GM19438 (cell line): ENCODE measurements around the gene CXADR.
A peak's percentile ranks its signal among the peaks of the same experiment; 100 is the strongest.
"Not testable (repeated sequence)": the region's sequence is repeated elsewhere in the genome, so short reads cannot be mapped to it uniquely, and the experiment has no call there.

Experiments used
- ATAC-seq: cut with Tn5 transposase; IDR thresholded peaks from one replicate; pipeline ENCODE4 v1.9.1; 2021; ENCODE audit warnings: low read depth; ENCODE audit not compliant: unreplicated experiment

The CXADR gene

DNA sequence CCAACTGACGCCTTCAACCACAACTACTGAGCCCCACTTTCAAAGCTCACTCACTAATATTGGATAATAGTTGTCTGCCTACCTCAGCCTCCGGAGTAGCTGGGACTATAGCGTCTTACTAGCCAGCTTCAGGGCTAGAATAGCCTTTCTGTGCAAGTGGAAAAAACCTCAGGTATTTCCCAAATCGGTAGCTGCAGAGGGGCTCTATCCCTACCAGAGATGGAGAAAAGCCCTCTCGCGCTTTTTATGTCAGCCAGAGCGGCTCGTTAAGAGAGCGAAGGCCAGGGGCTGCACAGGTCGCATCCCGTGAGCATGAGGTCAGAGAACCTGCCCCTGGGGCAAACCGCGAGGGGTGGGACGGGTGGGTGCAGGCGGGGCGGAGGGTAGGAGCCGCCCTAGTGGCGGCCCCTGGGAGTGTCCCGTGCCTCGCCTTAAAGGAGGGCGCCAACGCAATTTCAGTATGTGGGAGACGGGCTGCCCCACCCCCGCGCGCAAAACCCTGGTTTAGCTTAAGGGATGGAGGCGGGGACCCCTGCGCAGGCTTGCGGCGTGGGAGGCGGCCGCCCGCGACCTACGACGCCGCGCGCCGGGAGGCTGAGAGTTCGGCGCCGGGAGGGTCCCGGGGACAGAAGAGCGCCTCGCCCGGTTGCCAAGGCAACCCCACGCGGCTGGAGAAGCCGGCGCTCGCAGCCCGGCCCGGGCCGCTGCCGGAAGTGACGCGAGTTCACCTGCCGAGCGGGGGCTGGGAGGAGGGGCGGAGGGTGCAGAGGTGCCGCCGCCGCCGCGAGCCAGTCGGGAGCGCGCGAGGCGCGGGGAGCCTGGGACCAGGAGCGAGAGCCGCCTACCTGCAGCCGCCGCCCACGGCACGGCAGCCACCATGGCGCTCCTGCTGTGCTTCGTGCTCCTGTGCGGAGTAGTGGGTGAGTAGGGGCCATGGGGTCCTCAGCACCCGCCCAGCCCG is at the start of gene CXADR:
CXADR (plus strand) TSS at position 791 of the 961 bp plus-strand sequence; CDS start at position 878, 87 bp downstream.
- ATAC-seq, result peak; percentile 77

DNA sequence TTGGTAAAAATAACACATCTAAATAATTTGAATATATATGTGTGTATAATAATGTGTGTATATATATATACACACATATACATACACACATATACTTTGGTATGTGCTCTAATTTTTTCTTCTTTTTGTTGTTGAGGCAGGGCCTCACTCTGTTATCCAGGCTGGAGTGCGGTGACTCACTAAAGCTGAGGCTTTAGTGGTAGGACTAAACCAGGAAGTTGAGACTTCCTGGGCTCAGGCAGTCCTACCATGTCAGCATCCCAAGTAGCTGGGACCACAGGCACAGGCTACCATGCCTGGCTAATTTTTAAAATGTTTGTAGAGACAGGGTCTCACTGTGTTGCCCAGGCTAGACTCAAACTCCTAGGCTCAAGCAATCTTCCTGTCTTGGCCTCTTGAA is 46.7 kb upstream of the CXADR start:
- no peak for ATAC-seq

DNA sequence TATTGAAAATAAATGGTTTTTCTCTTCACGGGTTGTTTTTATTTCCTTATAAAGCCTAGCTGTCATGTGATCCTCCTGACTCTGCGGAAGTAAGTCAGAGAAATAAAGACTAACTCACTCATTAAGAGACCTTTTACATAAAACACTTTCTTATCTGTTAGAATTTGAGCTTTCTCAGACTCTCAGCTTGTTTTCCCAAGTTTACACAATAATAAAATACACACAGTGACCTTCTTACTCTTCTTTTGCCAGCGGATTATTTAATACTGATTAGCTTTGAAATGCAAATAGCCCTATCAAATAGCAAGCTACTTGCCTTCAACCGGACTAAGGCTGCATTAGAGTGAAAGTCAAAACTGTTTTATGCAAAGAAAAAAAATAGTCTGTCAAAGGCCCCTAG is 45.5 kb upstream of the CXADR start:
- ATAC-seq, result no peak

DNA sequence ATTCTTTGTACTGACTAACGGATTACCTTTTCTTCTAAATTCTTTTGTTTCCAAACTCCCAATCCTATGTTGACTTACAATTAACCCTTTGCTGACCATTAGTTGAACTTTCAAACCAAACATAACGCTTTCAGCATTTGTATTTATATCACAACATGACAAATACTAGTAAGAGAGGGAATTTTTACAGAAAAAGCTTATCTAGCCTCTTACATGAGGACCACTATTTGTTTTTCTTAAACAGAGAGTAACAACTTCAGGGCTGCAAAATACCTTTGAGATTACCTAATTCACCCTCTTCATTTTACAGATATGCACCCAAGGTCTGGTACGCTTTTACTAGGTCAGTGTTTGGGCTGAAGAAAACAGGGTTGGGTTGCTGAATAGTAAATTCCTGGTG is 45.0 kb upstream of the CXADR start:
- ATAC-seq, result no peak

DNA sequence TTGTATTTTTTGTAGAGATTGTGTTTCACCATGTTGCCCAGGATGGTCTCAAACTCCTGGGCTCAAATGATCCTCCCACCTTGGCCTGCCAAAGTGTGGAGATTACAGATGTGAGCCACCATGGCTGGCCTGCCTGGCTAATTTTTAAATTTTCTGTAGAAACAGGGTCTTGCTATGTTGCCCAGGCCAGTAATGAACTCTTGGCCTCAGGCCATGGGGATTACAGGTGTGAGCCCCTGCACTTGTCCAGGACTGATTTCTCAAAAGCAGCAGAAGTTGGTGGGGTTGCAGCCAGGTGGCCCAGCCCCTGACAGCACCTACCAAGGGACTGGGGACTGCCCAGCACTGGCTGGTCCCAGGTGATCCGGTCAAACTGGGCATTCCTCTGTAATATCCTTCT is 44.1 kb upstream of the CXADR start:
- ATAC-seq, result no peak

DNA sequence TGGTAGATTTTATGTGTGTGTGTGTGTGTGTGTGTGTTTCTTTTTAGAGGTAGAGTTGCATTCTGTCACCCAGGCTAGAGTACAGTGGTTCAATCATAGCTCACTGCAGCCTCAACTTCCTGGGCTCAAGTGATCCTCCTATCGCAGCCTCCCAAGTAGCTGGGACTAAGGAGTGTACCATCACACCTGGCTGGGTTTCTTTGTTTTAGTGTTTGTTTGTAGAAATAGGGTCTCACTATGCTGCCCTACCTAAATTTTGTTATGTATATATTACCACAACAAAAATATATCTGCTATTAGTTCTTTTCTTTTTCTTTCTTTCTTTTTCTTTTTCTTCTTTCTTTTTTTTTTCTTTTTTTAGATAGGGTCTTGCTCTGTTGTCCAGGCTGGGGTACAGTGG is 43.1 kb upstream of the CXADR start:
- ATAC-seq, result no peak

DNA sequence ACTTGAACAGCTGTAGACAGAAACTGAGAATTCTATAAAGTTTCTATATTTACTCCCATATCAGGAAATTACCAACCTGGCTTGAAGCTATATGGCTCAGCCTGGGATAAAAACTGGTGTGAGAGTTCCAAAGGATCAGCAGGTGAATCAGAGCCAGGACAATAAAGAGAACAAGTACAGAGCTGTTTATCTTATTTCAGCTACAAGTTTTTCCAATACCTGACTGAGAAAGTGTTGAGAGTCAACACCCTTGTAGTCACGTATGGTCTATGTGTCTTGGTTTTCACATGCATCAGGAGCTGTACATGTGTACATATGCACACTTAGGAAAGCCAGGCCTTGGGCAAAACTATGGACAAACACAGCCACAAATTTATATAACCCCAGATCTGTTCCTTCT is 40.7 kb upstream of the CXADR start:
- no peak for ATAC-seq

DNA sequence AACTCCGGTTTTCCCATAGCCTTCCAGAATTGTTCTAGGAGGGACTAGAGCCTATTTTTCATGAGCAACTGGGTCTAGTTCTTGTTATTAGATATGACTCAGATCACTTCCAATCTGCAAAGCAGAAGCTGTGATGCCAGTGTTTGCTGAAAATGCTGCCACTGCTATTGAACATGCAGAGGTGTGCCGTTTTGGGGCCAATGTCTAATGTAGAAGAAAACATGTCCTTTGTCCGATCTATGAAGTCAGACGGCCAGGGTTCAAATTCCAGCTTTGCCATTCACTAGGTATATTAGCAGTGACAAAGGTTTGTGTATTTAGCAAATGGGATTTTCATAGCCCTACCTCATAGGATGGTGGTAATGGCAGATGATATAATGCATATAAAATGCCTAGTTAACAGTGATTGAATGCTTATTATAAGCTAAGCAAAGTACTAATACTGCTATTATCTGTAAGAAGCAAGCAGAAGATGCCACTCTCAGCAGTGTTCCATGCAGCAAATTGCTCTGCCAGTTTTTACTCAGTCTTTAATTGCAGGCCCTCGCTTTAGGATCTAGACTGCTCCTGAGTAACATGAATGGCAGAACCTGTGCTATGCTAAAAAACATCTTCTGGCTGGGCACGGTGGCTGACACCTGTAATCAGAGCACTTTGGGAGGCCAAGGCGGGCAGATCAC is 40.1 kb upstream of the CXADR start:
- no peak for ATAC-seq

DNA sequence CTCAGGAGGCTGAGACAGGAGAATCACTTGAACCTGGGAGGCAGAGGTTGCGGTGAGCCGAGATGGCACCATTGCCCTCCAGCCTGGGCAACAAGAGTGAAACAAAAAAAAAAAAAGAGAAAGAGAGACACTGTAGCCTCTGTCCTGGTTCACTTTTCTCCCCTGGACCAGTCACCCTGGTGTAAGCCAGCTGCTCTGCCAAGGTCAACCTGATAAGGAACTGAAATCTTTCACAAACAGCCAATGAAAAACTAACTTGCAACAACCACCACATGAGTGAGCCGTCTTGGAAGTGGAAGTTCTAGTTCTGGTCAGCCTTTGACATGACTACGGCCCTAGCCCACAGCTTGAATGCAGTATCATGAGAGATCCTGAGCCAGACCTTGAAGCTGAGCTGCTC is 36.8 kb upstream of the CXADR start:
- ATAC-seq, result no peak

DNA sequence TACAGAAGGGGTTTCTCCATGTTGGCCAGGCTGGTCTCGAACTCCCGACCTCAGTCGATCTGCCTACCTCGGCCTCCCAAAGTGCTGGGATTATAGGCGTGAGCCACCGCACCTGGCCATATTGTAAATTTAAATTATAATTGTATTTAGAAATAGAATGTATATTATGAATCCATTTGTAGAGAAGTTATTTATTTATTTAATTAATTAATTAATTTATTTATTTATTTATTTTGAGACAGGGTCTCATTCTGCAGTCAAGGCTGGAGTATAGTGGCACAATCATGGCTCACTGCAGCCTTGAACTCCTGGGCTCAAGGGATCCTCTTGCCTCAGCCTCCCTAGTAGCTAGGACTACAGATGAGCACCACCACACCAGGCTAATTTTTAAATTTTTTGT is 34.7 kb upstream of the CXADR start:
- ATAC-seq, result not testable (repeated sequence)

DNA sequence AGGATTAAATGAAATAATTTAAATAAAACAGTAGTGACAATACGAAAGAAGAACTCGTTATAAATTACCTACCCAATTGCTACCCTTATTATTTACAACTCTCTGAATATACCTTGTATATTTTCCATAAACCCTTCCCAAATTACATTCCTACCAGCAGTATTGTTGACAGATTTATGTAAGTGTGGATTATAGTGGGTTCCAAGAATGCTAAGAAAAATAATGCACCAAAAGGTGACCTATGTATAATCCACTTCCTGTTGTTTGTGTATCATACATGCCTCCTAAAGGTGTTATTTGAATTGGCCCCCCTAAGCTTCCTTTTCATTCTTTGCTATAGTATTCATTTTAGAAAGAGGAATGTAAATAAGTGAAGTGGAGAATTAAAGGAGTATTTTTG is 33.2 kb upstream of the CXADR start:
- ATAC-seq, result no peak

DNA sequence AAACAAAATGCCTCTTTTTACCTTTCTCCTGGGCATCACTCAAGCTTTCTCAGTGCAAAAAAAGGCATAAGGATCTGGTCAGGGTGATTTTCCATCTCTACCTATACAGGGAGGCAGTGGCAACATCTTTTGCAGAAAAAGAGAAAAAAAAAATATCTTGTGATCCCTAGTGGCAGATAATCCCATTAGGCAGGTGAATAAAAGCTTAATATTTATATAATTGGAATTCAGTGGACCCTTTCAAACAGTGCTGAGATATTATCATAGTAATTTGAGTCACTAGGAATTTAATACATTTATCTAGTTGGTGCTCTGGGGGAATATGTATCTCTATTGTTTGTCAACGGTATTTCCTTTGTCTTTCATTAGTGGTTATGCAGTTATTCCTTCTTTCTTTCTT is 29.9 kb upstream of the CXADR start:
- no peak for ATAC-seq

DNA sequence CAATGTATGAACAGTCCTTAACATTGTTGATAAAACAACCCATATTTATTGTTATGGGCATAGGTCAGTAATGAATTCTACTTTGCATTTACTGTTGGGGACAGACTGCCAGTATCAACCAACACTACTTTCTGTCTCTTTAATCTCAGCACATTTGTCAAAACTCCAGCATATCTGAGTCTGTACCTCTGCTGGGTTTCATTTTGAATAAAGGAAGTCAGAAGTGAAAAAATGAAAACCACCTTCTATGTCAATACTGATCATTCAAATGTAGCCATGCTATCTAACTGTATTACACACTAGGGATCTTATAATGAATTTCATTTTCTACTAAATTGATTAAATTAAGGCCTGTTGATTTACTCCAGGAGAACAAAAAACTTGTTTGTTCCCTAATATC is 24.2 kb upstream of the CXADR start:
- no peak for ATAC-seq

DNA sequence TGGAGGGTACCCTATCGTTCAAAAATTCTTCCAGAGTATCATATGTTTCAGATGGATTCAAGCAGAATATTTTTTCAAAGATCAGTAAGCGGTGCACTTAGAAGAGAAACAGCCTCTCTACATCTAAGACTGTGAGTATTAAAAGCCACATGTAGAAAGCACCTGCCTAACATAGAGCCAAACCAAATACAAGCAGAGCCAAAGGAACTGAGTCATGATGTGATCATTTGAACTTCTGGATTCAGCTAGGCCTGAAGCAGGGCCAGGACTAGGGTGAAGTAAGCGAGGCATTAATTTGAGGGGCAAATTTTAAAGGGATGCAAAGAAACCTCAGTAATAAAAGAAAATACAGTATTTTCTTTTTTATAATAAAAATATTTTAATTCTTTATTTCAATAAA is 23.3 kb upstream of the CXADR start:
- not testable (repeated sequence) for ATAC-seq

DNA sequence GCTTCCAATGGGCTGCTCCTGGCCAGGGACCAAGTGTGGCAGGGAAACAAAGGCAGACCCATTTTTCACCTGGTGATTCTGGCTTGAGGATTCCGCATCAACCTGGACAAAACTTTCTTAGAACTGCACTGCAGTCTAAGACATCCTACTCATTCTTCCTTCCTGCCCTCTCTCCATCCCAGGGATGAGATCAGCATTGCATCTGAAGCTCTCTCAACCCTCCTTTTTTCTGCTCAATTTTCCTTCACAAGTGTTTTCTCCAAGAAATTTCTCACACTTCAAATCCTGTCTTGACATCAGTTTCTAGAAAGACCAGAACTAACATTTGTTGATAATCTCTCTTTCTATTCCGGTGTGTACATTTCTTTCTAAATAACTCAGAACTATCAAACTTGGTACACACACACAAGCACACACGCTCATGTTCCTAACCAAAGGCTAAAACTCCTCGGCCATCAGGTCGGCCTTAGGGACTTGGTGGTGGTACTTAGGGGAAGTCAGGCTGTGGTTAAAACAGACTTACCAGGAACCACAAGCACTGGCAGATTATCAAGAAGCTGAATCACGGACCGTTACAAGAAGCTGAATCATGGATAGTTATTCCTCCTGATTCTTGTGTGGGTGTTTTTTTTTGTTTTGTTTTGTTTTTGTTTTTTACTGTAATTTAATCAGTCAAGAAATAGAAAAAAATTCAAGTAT is 21.0 kb upstream of the CXADR start:
- no peak for ATAC-seq

DNA sequence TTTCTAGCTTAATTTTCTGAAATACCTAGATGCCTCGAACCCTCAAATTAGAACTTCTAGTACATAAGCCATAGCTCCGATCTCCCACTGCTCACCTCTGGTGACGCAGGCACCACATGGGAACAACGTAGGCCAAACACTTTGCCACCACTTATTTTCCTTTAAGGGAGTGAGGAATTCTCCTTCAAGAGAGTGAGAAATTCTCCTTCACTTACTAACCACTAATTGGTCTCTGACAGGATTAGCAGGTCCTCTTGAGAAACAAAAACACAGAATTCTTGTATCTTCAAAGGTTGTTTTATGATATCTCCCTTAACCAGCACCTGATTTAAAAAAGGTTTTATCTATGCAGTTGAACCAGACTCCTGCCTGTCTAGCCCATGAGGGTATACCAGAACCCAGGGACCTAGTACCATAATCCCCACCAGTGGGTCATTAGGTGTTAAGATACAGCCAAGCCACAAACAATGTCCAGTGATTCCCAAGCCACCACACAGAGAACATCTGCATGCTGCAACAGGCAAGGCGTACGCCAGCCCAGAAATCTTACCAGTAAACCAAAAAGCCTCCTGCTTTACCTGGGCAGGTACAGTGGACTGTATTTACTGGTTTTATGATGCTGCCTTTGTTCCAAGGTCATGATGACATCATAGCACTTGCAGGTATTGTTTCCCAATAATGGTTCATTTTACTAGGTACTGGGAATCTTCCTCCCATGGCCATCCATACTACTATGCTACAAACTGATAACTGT is 20.3 kb upstream of the CXADR start:
- ATAC-seq, result no peak

DNA sequence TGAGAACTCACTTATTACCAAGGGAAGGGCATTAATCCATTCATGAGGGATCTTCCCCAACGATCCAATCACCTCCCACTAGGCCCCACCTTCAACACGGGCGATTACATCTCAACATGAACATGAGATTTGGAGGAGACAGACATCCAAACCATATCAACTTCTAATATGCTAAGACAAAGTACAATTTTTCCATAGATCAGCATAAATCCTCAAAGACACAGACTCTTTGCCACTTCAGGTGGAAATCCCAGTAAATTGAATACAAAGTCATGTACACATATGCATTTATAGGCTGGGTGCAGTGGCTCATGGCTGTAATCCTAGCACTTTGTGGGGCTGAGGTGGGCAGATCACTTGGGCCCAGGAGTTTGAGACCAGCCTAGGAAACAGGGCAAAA is 18.8 kb upstream of the CXADR start:
- no peak for ATAC-seq

DNA sequence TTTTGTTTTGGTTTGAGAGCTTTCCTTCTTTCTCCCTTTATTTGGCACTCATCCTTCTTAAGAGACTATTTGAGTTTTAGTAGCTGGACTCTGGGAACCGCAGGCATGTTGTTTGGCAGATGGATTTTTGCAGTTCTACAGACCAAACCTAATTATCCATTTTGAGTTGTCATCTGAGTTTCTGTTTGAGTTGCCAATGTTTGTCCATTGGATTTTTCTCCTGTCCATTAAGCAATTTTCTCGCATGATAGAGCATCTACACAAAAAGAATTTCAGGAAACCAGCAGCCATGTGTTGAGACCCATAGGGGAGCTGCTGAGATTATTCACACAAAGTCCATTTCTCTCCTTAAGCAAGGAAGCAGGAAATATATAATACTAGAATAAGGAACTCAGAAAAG is 17.2 kb upstream of the CXADR start:
- no peak for ATAC-seq

DNA sequence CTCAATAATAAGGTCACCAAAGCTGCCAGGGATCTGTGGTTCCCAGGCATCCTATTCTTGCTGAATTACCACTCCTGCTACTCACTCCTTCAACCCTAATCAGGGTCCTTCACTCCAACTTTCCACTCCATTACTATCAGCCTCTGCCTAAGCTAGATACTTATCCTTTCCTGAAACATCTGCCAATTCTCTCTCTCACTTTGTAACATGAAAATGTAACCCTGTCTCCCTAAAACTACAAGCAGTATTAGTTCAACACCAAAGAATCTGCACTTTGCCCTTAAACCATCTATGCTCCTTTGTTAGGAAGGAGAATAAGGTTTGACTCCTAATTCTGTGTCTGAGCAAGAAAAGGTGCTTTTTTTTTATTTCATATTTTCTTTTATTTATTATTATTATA is 15.5 kb upstream of the CXADR start:
- ATAC-seq, result no peak

DNA sequence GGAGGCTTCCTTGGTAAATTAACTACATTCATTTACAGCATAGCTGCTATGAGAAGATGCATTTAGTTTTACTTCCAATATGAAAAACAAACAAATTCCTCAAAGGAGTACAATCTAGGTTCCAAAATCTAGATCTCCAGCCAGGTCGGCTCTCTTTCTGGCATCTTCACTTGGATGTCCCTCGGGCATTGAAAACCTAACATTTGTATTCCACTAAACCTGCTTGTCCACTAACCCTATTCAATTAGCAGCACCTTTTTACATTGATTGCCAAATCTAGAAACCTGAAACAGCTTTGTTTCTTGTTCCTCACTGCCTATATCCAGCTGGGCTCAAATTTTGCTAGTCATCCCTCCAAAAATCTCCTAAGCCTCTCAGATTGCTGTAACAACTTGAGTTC is 14.3 kb upstream of the CXADR start:
- no peak for ATAC-seq
